ENCODE measurements around the gene SMARCA5.
"Not testable (repeated sequence)": the region's sequence is repeated elsewhere in the genome, so short reads cannot be mapped to it uniquely, and the experiment has no call there.

SMARCA5 gene

GRCh38 chr4:143513314-143514168 lies at the start of gene SMARCA5:
Gene SMARCA5 (plus strand): TSS chr4:143513702. CDS start chr4:143513925, 223 bp downstream.
- peak; percentile 75 for DNase-seq

GRCh38 chr4:143473334-143474126 lies 40.0 kb upstream of the SMARCA5 start:
- DNase-seq: no peak

- DNase-seq: no peak
Measured at GRCh38 chr4:143477487-143477886, 36.0 kb upstream of the SMARCA5 start.

- DNase-seq: no peak
Measured at GRCh38 chr4:143481361-143481760, 32.1 kb upstream of the SMARCA5 start.

GRCh38 chr4:143482840-143483239 lies 30.7 kb upstream of the SMARCA5 start:
- no peak for DNase-seq

GRCh38 chr4:143486314-143486713 lies 27.2 kb upstream of the SMARCA5 start:
- no peak for DNase-seq

GRCh38 chr4:143488687-143489086 lies 24.8 kb upstream of the SMARCA5 start:
- DNase-seq: no peak

GRCh38 chr4:143489106-143489505 lies 24.4 kb upstream of the SMARCA5 start:
- DNase-seq: no peak

- no peak for DNase-seq
Measured at GRCh38 chr4:143498021-143498420, 15.5 kb upstream of the SMARCA5 start.

- DNase-seq: no peak
Measured at GRCh38 chr4:143502231-143502630, 11.3 kb upstream of the SMARCA5 start.

GRCh38 chr4:143506031-143506430 lies 7.5 kb upstream of the SMARCA5 start:
- no peak for DNase-seq

GRCh38 chr4:143511906-143512305 lies 1.6 kb upstream of the SMARCA5 start:
- no peak for DNase-seq

GRCh38 chr4:143512978-143513313 lies 556 bp upstream of the SMARCA5 start:
- no peak for DNase-seq

GRCh38 chr4:143514169-143514495 lies 630 bp downstream of the SMARCA5 start:
- DNase-seq: no peak

GRCh38 chr4:143514497-143514896 lies 995 bp downstream of the SMARCA5 start:
- DNase-seq: no peak

GRCh38 chr4:143514901-143515300 lies 1.4 kb downstream of the SMARCA5 start:
- no peak for DNase-seq

- DNase-seq: no peak
Measured at GRCh38 chr4:143515905-143516304, 2.4 kb downstream of the SMARCA5 start.

GRCh38 chr4:143517764-143518163 lies 4.3 kb downstream of the SMARCA5 start:
- no peak for DNase-seq

GRCh38 chr4:143524211-143524610 lies 10.7 kb downstream of the SMARCA5 start:
- DNase-seq: no peak

GRCh38 chr4:143528046-143528445 lies 14.5 kb downstream of the SMARCA5 start:
- not testable (repeated sequence) for DNase-seq

- no peak for DNase-seq
Measured at GRCh38 chr4:143531380-143531779, 17.9 kb downstream of the SMARCA5 start.

- no peak for DNase-seq
Measured at GRCh38 chr4:143531788-143532491, 18.4 kb downstream of the SMARCA5 start.

- DNase-seq: no peak
Measured at GRCh38 chr4:143538979-143539669, 25.6 kb downstream of the SMARCA5 start.

Data from NCI-H2107 (cell line).